Measurements from ENCODE around the gene DBR1.

GRCh38 chr3:138125548-138126221, 49.0 kb downstream of the DBR1 start:
- TF ChIP-seq CTCF (conservative IDR thresholded peaks at IDR 0.05; ENCODE audit: low read depth, low read length) (no peak), RFX5 (IDR thresholded peaks at IDR 0.05; ENCODE audit: low read depth, low read length) (no peak), MXI1 (IDR thresholded peaks at IDR 0.05; ENCODE audit: borderline replicate concordance, low read depth, low read length) (no peak), CEBPB (IDR thresholded peaks at IDR 0.05; ENCODE audit: low read depth, low read length) (no peak), RAD21 (IDR thresholded peaks at IDR 0.05; ENCODE audit: low read length) (no peak)
